Dedifferentiated amniotic fluid mesenchymal stem cell (primary cell): ENCODE measurements around the gene PVALB.
A peak's percentile ranks its signal among the peaks of the same experiment; 100 is the strongest.

Source experiments
- DNase-seq: peaks from one replicate; pipeline ENCODE4 v3.0.0-alpha.2; 2016; ENCODE audit errors: extremely low spot score

Gene PVALB

GRCh38 chr22:36773935-36774334, 42.9 kb downstream of the PVALB start:
- peak; percentile 36 for DNase-seq

- DNase-seq, result peak; percentile 9
These were observed 44.4 kb downstream of the PVALB start for GRCh38 chr22:36772451-36772850.

- DNase-seq, result peak; percentile 10
These were observed 45.3 kb downstream of the PVALB start for GRCh38 chr22:36771356-36772063.

- peak; percentile 3 for DNase-seq
These were observed 46.2 kb downstream of the PVALB start for GRCh38 chr22:36770513-36771231.

- peak; percentile 3 for DNase-seq
These were observed 47.0 kb downstream of the PVALB start for GRCh38 chr22:36769541-36770512.

- peak; percentile 3 for DNase-seq
These were observed 48.2 kb downstream of the PVALB start for GRCh38 chr22:36768616-36769015.

- no peak for DNase-seq
These were observed 48.7 kb downstream of the PVALB start for GRCh38 chr22:36768141-36768540.

GRCh38 chr22:36767035-36767775, 49.6 kb downstream of the PVALB start:
- DNase-seq, result no peak

- no peak for DNase-seq
These were observed 50.8 kb downstream of the PVALB start for GRCh38 chr22:36765943-36766450.

- DNase-seq, result peak; percentile 6
These were observed 51.5 kb downstream of the PVALB start for GRCh38 chr22:36765131-36765942.

- DNase-seq, result no peak
These were observed 52.2 kb downstream of the PVALB start for GRCh38 chr22:36764641-36765040.

GRCh38 chr22:36764060-36764459, 52.8 kb downstream of the PVALB start:
- peak; percentile 11 for DNase-seq

GRCh38 chr22:36763576-36763975, 53.3 kb downstream of the PVALB start:
- no peak for DNase-seq

GRCh38 chr22:36762687-36763260, 54.1 kb downstream of the PVALB start:
- DNase-seq, result no peak

- no peak for DNase-seq
These were observed 55.1 kb downstream of the PVALB start for GRCh38 chr22:36761553-36762240.

GRCh38 chr22:36760786-36761185, 56.0 kb downstream of the PVALB start:
- DNase-seq, result no peak

- DNase-seq, result no peak
These were observed 57.2 kb downstream of the PVALB start for GRCh38 chr22:36759481-36760159.

- no peak for DNase-seq
These were observed 58.0 kb downstream of the PVALB start for GRCh38 chr22:36758792-36759271.
